A673 (cell line): ENCODE results near the gene KHNYN. TPM values are rescaled to one million over a fixed set of nuclear protein-coding genes. Genes with fewer than 3 reads are reported as not detected.

Source experiments
- BruUV-seq: library from RNA; stranded (reverse); fragments of 400-500 nt; replicated peaks from 2 replicates; lab custom pipeline; 2021; lab: Mats Ljungman, UMichigan
- CTCF ChIA-PET: fragments of 300-600 bp; sonication (Branson Sonifier 250); formaldehyde crosslinking; loops from one replicate; lab custom pipeline; 2022; ENCODE audit warnings: antibody characterized with exemption; lab: Charles Lee
- POLR2A ChIA-PET: fragments of 300-600 bp; sonication (Branson Sonifier 250); formaldehyde crosslinking; loops from one replicate; lab custom pipeline; 2022; ENCODE audit warnings: antibody characterized with exemption; ENCODE audit not compliant: low non-redundant PET; lab: Charles Lee
- DNase-seq: peaks from one replicate; pipeline ENCODE4 v3.0.0-alpha.2; 2015; ENCODE audit warnings: low spot score
- H3K27ac ChIP-seq: fragments of 200-600 bp; sonication (generic); 2 replicates; pipeline ENCODE4 v1.5.1; 2016; ENCODE audit warnings: mixed run types, low read depth, mild to moderate bottlenecking, mixed read lengths, antibody characterized with exemption, low read length; ENCODE audit not compliant: poor library complexity, severe bottlenecking
- H3K27me3 ChIP-seq: fragments of 200-600 bp; sonication (generic); replicated peaks from 2 replicates; pipeline ENCODE4 v1.6.1; 2017; ENCODE audit warnings: mixed run types, low read depth, mild to moderate bottlenecking, mixed read lengths, antibody characterized with exemption, low read length; ENCODE audit not compliant: insufficient read depth, poor library complexity
- H3K36me3 ChIP-seq: fragments of 200-600 bp; sonication (generic); 2 replicates; pipeline ENCODE4 v1.6.1; 2016; ENCODE audit warnings: mixed run types, mild to moderate bottlenecking, mixed read lengths, antibody characterized with exemption, low read length; ENCODE audit not compliant: insufficient read depth, poor library complexity, severe bottlenecking
- H3K4me1 ChIP-seq: fragments of 200-600 bp; sonication (generic); 2 replicates; pipeline ENCODE4 v1.6.1; 2017; ENCODE audit warnings: mixed run types, mild to moderate bottlenecking, mixed read lengths, antibody characterized with exemption, low read length; ENCODE audit not compliant: insufficient read depth, poor library complexity, severe bottlenecking
- H3K4me3 ChIP-seq: fragments of 200-600 bp; sonication (generic); 2 replicates; pipeline ENCODE4 v1.5.1; 2016; ENCODE audit warnings: low read depth, mixed run types, mild to moderate bottlenecking, mixed read lengths, low read length; ENCODE audit not compliant: poor library complexity, severe bottlenecking
- H3K9me3 ChIP-seq: fragments of 200-600 bp; sonication (generic); 2 replicates; pipeline ENCODE4 v1.6.1; 2016; ENCODE audit warnings: mixed run types, low read depth, mild to moderate bottlenecking, mixed read lengths, antibody characterized with exemption, low read length; ENCODE audit not compliant: poor library complexity, severe bottlenecking
- CTCF ChIP-seq: fragments of 300-800, 200-600 bp; sonication (generic); conservative IDR thresholded peaks from 2 replicates; pipeline ENCODE4 v1.5.1; 2017; ENCODE audit warnings: low read depth, mild to moderate bottlenecking, antibody characterized with exemption, low read length, moderate library complexity, mixed read lengths
- EZH2 ChIP-seq: fragments of 200-600 bp; sonication (generic); IDR thresholded peaks from 2 replicates; pipeline ENCODE4 v1.6.1; 2017; ENCODE audit warnings: borderline replicate concordance, low read depth, mild to moderate bottlenecking, mixed read lengths, antibody characterized with exemption, low read length; ENCODE audit not compliant: poor library complexity, severe bottlenecking
- intact Hi-C: fragments of 100-400 bp; cut with micrococcal nuclease; formaldehyde crosslinking; loops from one replicate; pipeline ENCODE4 v1.10.0; 2022; ENCODE audit not compliant: unreplicated experiment
- total RNA-seq: library from RNA; stranded (reverse); gene quantifications from 2 replicates; pipeline ENCODE4 v1.2.3, GENCODE V29; 2021

The KHNYN gene
- total RNA-seq, 1 experiment from 2014 or later, result 32.7 TPM

- no peak overlapping the region for H3K27ac ChIP-seq
- no peaks in the 10 kb centered on the region for H3K9me3 ChIP-seq
- BruUV-seq, result no TSS peak
- ChIA-PET CTCF (no interaction called here), POLR2A (no interaction called here)
- H3K36me3 ChIP-seq, result no peaks in the 10 kb centered on the region
- no peak for TF ChIP-seq EZH2
- no peak for TF ChIP-seq CTCF
- intact Hi-C loops, result no loop called here
- H3K4me3 ChIP-seq, result no peak overlapping the region
- H3K27me3 ChIP-seq, result no peaks in the 10 kb centered on the region
- DNase-seq, result no peak
- peaks cover 12% of the 10 kb centered on the region for H3K4me1 ChIP-seq
Measured at GRCh38 chr14:24403294-24403998, 26.3 kb upstream of the KHNYN start.

- Histone ChIP-seq H3K27ac (no peak overlapping the region), H3K4me3 (no peak overlapping the region), H3K36me3 (no peaks in the 10 kb centered on the region), H3K9me3 (no peaks in the 10 kb centered on the region), H3K4me1 (peaks cover 9% of the 10 kb centered on the region), H3K27me3 (no peaks in the 10 kb centered on the region)
- ChIA-PET POLR2A (no interaction called here), CTCF (no interaction called here)
- intact Hi-C loops, result no loop called here
- TF ChIP-seq EZH2 (no peak), CTCF (no peak)
- DNase-seq, result no peak
- BruUV-seq, result no TSS peak
Measured at GRCh38 chr14:24404814-24405213, 24.9 kb upstream of the KHNYN start.

GRCh38 chr14:24406416-24406815 lies 23.3 kb upstream of the KHNYN start:
- Histone ChIP-seq H3K36me3 (no peaks in the 10 kb centered on the region), H3K4me3 (no peak overlapping the region), H3K4me1 (no peaks in the 10 kb centered on the region), H3K9me3 (no peaks in the 10 kb centered on the region), H3K27ac (no peak overlapping the region), H3K27me3 (no peaks in the 10 kb centered on the region)
- no peak for TF ChIP-seq CTCF
- TF ChIP-seq EZH2, result no peak
- no TSS peak for BruUV-seq
- no peak for DNase-seq
- intact Hi-C loops, result no loop called here
- POLR2A ChIA-PET, result no interaction called here
- CTCF ChIA-PET, result no interaction called here
